CMK (cell line): ENCODE results near the gene RNU1-3.
"Not testable (repeated sequence)": the region's sequence is repeated elsewhere in the genome, so short reads cannot be mapped to it uniquely, and the experiment has no call there.

Experiments used
- DNase-seq: peaks from one replicate; pipeline ENCODE4 v3.0.0-alpha.2; 2010; ENCODE audit warnings: low read depth

Gene RNU1-3

GRCh38 chr1:16656981-16657683 is 9.6 kb downstream of the RNU1-3 start:
- DNase-seq: not testable (repeated sequence)

- not testable (repeated sequence) for DNase-seq
These were observed 10.2 kb downstream of the RNU1-3 start for GRCh38 chr1:16656574-16656973.

GRCh38 chr1:16651560-16651959 is 15.2 kb downstream of the RNU1-3 start:
- DNase-seq: not testable (repeated sequence)

- not testable (repeated sequence) for DNase-seq
These were observed 16.8 kb downstream of the RNU1-3 start for GRCh38 chr1:16649960-16650359.

GRCh38 chr1:16649390-16649789 is 17.4 kb downstream of the RNU1-3 start:
- not testable (repeated sequence) for DNase-seq

- not testable (repeated sequence) for DNase-seq
These were observed 18.0 kb downstream of the RNU1-3 start for GRCh38 chr1:16648756-16649155.

GRCh38 chr1:16648250-16648649 is 18.5 kb downstream of the RNU1-3 start:
- not testable (repeated sequence) for DNase-seq

- not testable (repeated sequence) for DNase-seq
These were observed 19.3 kb downstream of the RNU1-3 start for GRCh38 chr1:16647179-16648176.

GRCh38 chr1:16646716-16647115 is 20.0 kb downstream of the RNU1-3 start:
- DNase-seq: not testable (repeated sequence)

GRCh38 chr1:16646061-16646664 is 20.6 kb downstream of the RNU1-3 start:
- DNase-seq: not testable (repeated sequence)

- DNase-seq: not testable (repeated sequence)
These were observed 21.3 kb downstream of the RNU1-3 start for GRCh38 chr1:16645271-16646060.

GRCh38 chr1:16644482-16645270 is 22.1 kb downstream of the RNU1-3 start:
- peak; percentile 100 for DNase-seq

GRCh38 chr1:16644193-16644481 is 22.6 kb downstream of the RNU1-3 start:
- DNase-seq: no peak

GRCh38 chr1:16643476-16644192 is 23.1 kb downstream of the RNU1-3 start:
- DNase-seq: peak; percentile 70

- not testable (repeated sequence) for DNase-seq
These were observed 23.7 kb downstream of the RNU1-3 start for GRCh38 chr1:16643001-16643411.

- not testable (repeated sequence) for DNase-seq
These were observed 24.5 kb downstream of the RNU1-3 start for GRCh38 chr1:16642025-16642966.

- not testable (repeated sequence) for DNase-seq
These were observed 25.4 kb downstream of the RNU1-3 start for GRCh38 chr1:16641159-16641975.
